IPS DF 4.7 (cell line): ENCODE measurements around the gene GPATCH2.
"Not testable (repeated sequence)": the region's sequence is repeated elsewhere in the genome, so short reads cannot be mapped to it uniquely, and the experiment has no call there.

Experiments used
- DNase-seq: peaks from one replicate; pipeline ENCODE4 v3.0.0-alpha.2; 2013; ENCODE audit warnings: low spot score; ENCODE audit errors: extremely low read depth

Gene GPATCH2

GRCh38 chr1:217526636-217527035 lies 104.3 kb downstream of the GPATCH2 start:
- DNase-seq, result no peak

- no peak for DNase-seq
These were observed 105.0 kb downstream of the GPATCH2 start for GRCh38 chr1:217525773-217526490.

GRCh38 chr1:217524787-217525520 lies 105.9 kb downstream of the GPATCH2 start:
- DNase-seq, result no peak

GRCh38 chr1:217523921-217524320 lies 107.0 kb downstream of the GPATCH2 start:
- not testable (repeated sequence) for DNase-seq

GRCh38 chr1:217522277-217522676 lies 108.6 kb downstream of the GPATCH2 start:
- DNase-seq, result no peak

GRCh38 chr1:217521317-217521716 lies 109.6 kb downstream of the GPATCH2 start:
- DNase-seq, result no peak

- no peak for DNase-seq
These were observed 124.0 kb downstream of the GPATCH2 start for GRCh38 chr1:217506878-217507277.

GRCh38 chr1:217498209-217498608 lies 132.7 kb downstream of the GPATCH2 start:
- DNase-seq, result peak; percentile 2

- no peak for DNase-seq
These were observed 135.6 kb downstream of the GPATCH2 start for GRCh38 chr1:217495249-217495648.

- no peak for DNase-seq
These were observed 136.1 kb downstream of the GPATCH2 start for GRCh38 chr1:217494767-217495166.

GRCh38 chr1:217493290-217493689 lies 137.6 kb downstream of the GPATCH2 start:
- DNase-seq, result no peak

GRCh38 chr1:217484871-217485270 lies 146.0 kb downstream of the GPATCH2 start:
- DNase-seq, result no peak

- no peak for DNase-seq
These were observed 148.4 kb downstream of the GPATCH2 start for GRCh38 chr1:217482356-217483102.

- DNase-seq, result no peak
These were observed 152.4 kb downstream of the GPATCH2 start for GRCh38 chr1:217478450-217478849.

GRCh38 chr1:217472915-217473314 lies 158.0 kb downstream of the GPATCH2 start:
- DNase-seq, result no peak

- no peak for DNase-seq
These were observed 159.5 kb downstream of the GPATCH2 start for GRCh38 chr1:217471403-217471802.

- DNase-seq, result no peak
These were observed 160.9 kb downstream of the GPATCH2 start for GRCh38 chr1:217469983-217470382.

GRCh38 chr1:217465102-217465501 lies 165.8 kb downstream of the GPATCH2 start:
- DNase-seq, result no peak

- DNase-seq, result no peak
These were observed 168.2 kb downstream of the GPATCH2 start for GRCh38 chr1:217462666-217463065.

GRCh38 chr1:217462159-217462558 lies 168.7 kb downstream of the GPATCH2 start:
- DNase-seq, result no peak

GRCh38 chr1:217457016-217457415 lies 173.9 kb downstream of the GPATCH2 start:
- no peak for DNase-seq

- no peak for DNase-seq
These were observed 174.6 kb downstream of the GPATCH2 start for GRCh38 chr1:217456261-217456660.
